HepG2 (cell line): ENCODE data around the gene DLX3. TPM values are rescaled to one million over a fixed set of nuclear protein-coding genes. Genes with fewer than 3 reads are reported as not detected.
"Not testable (repeated sequence)": the region's sequence is repeated elsewhere in the genome, so short reads cannot be mapped to it uniquely, and the experiment has no call there.

ENCODE experiments used
- ATAC-seq: fragments of 200-7000 bp; cut with Tn5 transposase; 3 replicates; pipeline ENCODE4 v1.9.1; 2020; ENCODE audit warnings: mild to moderate bottlenecking, moderate library complexity
- BruUV-seq: library from RNA; stranded (reverse); fragments of 400-500 nt; replicated peaks from 2 replicates; lab custom pipeline; 2021; lab: Mats Ljungman, UMichigan
- CTCF ChIA-PET: fragments of 300-600 bp; formaldehyde crosslinking; extraction: SDS; loops from one replicate; lab custom pipeline; 2021; ENCODE audit warnings: low total read pairs, inconsistent platforms, low intra/inter-chr PET ratio; lab: Yijun Ruan, JAX
- POLR2A ChIA-PET: fragments of 350-600 bp; sonication (Branson Sonifier 250); formaldehyde crosslinking; loops from one replicate; lab custom pipeline; 2020; ENCODE audit warnings: antibody characterized with exemption, inconsistent platforms; lab: Yijun Ruan, JAX
- DNase-seq: peaks from one replicate; pipeline ENCODE4 v3.0.0-alpha.2; 2015; ENCODE audit warnings: low spot score
- FAIRE-seq: peaks from 3 replicates; lab custom pipeline; 2011; peaks lifted over from hg19 to GRCh38; lab: Jason Lieb, UNC
- H2AFZ ChIP-seq: one replicate; pipeline ENCODE4 v1.6.1; 2011; ENCODE audit warnings: low read length, inconsistent platforms
- H3K27ac ChIP-seq: fragments of 300-600 bp; 3 replicates; pipeline ENCODE4 v1.8.0; 2011; ENCODE audit warnings: mixed run types, mild to moderate bottlenecking, mixed read lengths, low read length, inconsistent platforms; ENCODE audit not compliant: insufficient read depth; ENCODE audit errors: extremely low read length
- H3K27me3 ChIP-seq, 2 experiments: fragments of 200-600 bp in 1 of 2; 2 replicates in 1 of 2; 3 replicates in 1 of 2; pipeline versions ENCODE4 v1.6.0 to v1.8.0; 2011; ENCODE audit warnings: low read length in 2 of 2, mild to moderate bottlenecking in 2 of 2, moderate library complexity in 2 of 2, inconsistent platforms in 1 of 2; ENCODE audit not compliant: insufficient read depth in 2 of 2, control insufficient read depth in 1 of 2
- H3K36me3 ChIP-seq, 2 experiments: fragments of 200-600 bp in 1 of 2; replicated peaks in 1 of 2; 2 replicates in 1 of 2; 3 replicates in 1 of 2; pipeline versions ENCODE4 v1.5.1 to v1.8.0; 2011; ENCODE audit warnings: low read length in 2 of 2, inconsistent platforms in 1 of 2; ENCODE audit not compliant: insufficient read depth in 2 of 2, control insufficient read depth in 1 of 2
- H3K4me1 ChIP-seq: 2 replicates; pipeline ENCODE4 v1.5.1; 2012; ENCODE audit warnings: low read length, inconsistent platforms; ENCODE audit not compliant: insufficient read depth
- H3K4me2 ChIP-seq: 2 replicates; pipeline ENCODE4 v1.6.0; 2011; ENCODE audit warnings: low read depth, low read length, inconsistent platforms
- H3K4me3 ChIP-seq, 3 experiments: fragments of 200-600 bp in 1 of 3; sonication (generic), shearing (Covaris generic) in 1 of 3; replicated peaks in 1 of 3; 2 replicates each; pipeline ENCODE4 v1.5.1; 2011 to 2016; ENCODE audit warnings: low read length in 3 of 3, inconsistent platforms in 2 of 3, low read depth in 2 of 3, mild to moderate bottlenecking in 2 of 3, control low read depth in 1 of 3, mixed read lengths in 1 of 3; ENCODE audit not compliant: insufficient read depth in 1 of 3
- H3K79me2 ChIP-seq: one replicate; pipeline ENCODE4 v1.6.1; 2011; ENCODE audit warnings: low read length, inconsistent platforms; ENCODE audit not compliant: insufficient read depth
- H3K9ac ChIP-seq: 2 replicates; pipeline ENCODE4 v1.6.0; 2011; ENCODE audit warnings: mild to moderate bottlenecking, low read depth, low read length, inconsistent platforms; ENCODE audit not compliant: insufficient read depth
- H3K9me3 ChIP-seq: 2 replicates; pipeline ENCODE4 v1.5.1; 2012; ENCODE audit warnings: mild to moderate bottlenecking, low read length
- H4K20me1 ChIP-seq: 2 replicates; pipeline ENCODE4 v1.6.0; 2011; ENCODE audit warnings: inconsistent platforms, mild to moderate bottlenecking, low read length, moderate library complexity; ENCODE audit not compliant: insufficient read depth
- LCORL ChIP-seq, 2 experiments: fragments of 450-650 bp in 1 of 2; sonication (generic) in 1 of 2; formaldehyde crosslinking in 1 of 2; IDR thresholded peaks; 2 replicates each; pipeline versions ENCODE4 v1.5.0 to v1.6.1; 2017 to 2020; ENCODE audit warnings: antibody characterized with exemption in 1 of 2, missing genetic modification reagents in 1 of 2
- MXD4 ChIP-seq: IDR thresholded peaks from 2 replicates; pipeline ENCODE4 v1.6.1; 2016; ENCODE audit warnings: mild to moderate bottlenecking, missing biosample characterization, missing genetic modification reagents
- PHB2 ChIP-seq: fragments of 450-650 bp; IDR thresholded peaks from 2 replicates; pipeline ENCODE4 v1.6.1; 2018; ENCODE audit not compliant: partially characterized antibody
- XBP1 ChIP-seq: sonication (generic); formaldehyde crosslinking; IDR thresholded peaks from 2 replicates; pipeline ENCODE4 v1.5.0; 2020; ENCODE audit warnings: missing genetic modification reagents
- ZNF570 ChIP-seq: sonication (generic); formaldehyde crosslinking; IDR thresholded peaks from 2 replicates; pipeline ENCODE4 v1.4.0; 2020; ENCODE audit warnings: mild to moderate bottlenecking, missing genetic modification reagents, borderline replicate concordance
- WGBS: methylation state at CpG from one replicate; pipeline ENCODE4 v1.1.6; 2017; ENCODE audit warnings: low lambda C conversion rate; 5-methylcytosine and 5-hydroxymethylcytosine counted together
- in situ Hi-C: cut with HindIII; loops from 2 replicates; pipeline ENCODE4 v1.10.0; 2017; ENCODE audit warnings: low pct_unique_long_range_greater_than_20kb; ENCODE audit not compliant: extremely low pct_ligation_motif_present
- intact Hi-C: fragments of 100-400 bp; cut with micrococcal nuclease; formaldehyde crosslinking; loops from one replicate; pipeline ENCODE4 v1.10.0; 2022; ENCODE audit not compliant: unreplicated experiment
- polyA plus RNA-seq, 8 experiments: library from polyadenylated mRNA; depleted of rRNA in 3 of 8; stranded (reverse) in 7 of 8; unstranded in 1 of 8; fragments of >200 nt; fragmentation: Illumina TruSeq in 4 of 8; extraction: Trizol in 4 of 8; gene quantifications; 2 replicates each; pipeline versions ENCODE4 v1.2.1 to v1.2.3, GENCODE V29; 2011 to 2016; ENCODE audit warnings: low read depth in 4 of 8, missing spikeins in 1 of 8, mixed read lengths in 1 of 8; ENCODE audit not compliant: insufficient read depth in 1 of 8
- total RNA-seq, 5 experiments: library from RNA; depleted of rRNA; stranded (reverse); fragments of >200 nt; fragmentation: Illumina TruSeq; extraction: Trizol; gene quantifications; 2 replicates each; pipeline ENCODE4 v1.2.3, GENCODE V29; 2016; ENCODE audit warnings: low read depth in 1 of 5
- TF ChIP-seq, protein P1 (sequence below): sonication (generic); formaldehyde crosslinking; IDR thresholded peaks from 2 replicates; pipeline ENCODE4 v1.4.0; 2020; ENCODE audit warnings: missing genetic modification reagents, borderline replicate concordance

DLX3 gene
- total and polyA plus RNA-seq, 2 of the 13 experiments (the other 11 are each of a cell fraction or from before 2014, with no cell fraction given): 0.03 TPM; not detected in 1

DNA sequence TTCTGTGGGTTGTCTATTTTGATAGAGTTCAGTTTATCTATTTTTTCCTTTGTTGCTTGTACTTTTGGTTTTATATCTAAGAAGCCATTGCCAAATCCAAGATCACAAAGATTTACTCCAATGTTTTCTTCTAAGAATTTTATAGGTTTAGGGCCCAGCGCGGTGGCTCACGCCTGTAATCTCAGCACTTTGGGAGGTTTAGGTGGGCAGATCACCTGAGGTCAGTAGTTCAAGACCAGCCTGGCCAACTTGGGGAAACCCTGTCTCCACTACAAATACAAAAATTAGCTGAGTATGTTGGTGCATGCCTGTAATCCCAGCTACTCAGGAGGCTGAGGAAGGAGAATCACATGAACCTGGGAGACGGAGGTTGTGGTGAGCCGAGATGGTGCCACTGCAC is 47.2 kb upstream of the DLX3 start:
- H3K27me3 ChIP-seq: peaks cover 0 to 15% of the 10 kb centered on the region in 2 experiments; a peak in 2 of 5 replicates
- ATAC-seq (no peak), DNase-seq (no peak), FAIRE-seq (no peak)
- peaks cover 4% of the 10 kb centered on the region for H3K4me1 ChIP-seq
- no peaks in the 10 kb centered on the region for H3K9me3 ChIP-seq
- no peak overlapping the region for H3K27ac ChIP-seq
- CTCF ChIA-PET: interaction anchor here (1.7 kb wide), 1 partner anchor 37 kb away, joined by 4 read pairs; no protein-coding TSS in a partner anchor
- in situ Hi-C loops: no loop called here
- intact Hi-C loops: no loop called here
- no peak overlapping the region for H3K4me3 ChIP-seq
- H2AFZ ChIP-seq: no peak overlapping the region
- H3K36me3 ChIP-seq: no peaks in the 10 kb centered on the region
- POLR2A ChIA-PET: no interaction called here
- no peaks in the 10 kb centered on the region for H4K20me1 ChIP-seq
- no peak overlapping the region for H3K4me2 ChIP-seq
- no peak overlapping the region for H3K9ac ChIP-seq
- TF ChIP-seq MXD4: no peak
- 83% methylated on average over 5 of the region's 5 CpGs for WGBS
- no peaks in the 10 kb centered on the region for H3K79me2 ChIP-seq
- no TSS peak for BruUV-seq

DNA sequence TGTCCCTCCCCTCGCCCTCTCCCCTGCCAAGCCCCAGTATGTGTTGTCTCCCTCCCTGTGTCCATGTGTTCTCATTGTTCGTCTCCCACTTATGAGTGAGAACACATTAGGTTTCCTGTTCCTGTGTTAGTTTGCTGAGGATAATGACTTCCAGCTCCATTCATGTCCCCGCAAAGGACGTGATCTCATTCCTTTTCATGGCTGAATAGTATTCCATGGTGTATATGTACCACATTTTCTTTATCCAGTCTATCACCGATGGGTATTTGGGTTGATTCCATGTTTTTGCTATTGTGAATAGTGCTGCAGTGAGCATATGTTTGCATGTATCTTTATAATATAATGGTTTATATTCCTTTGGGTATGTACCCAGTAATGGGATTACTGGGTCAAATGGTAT is 45.5 kb upstream of the DLX3 start:
- not testable (repeated sequence) for DNase-seq
- H3K4me1 ChIP-seq: peaks cover 21% of the 10 kb centered on the region

DNA sequence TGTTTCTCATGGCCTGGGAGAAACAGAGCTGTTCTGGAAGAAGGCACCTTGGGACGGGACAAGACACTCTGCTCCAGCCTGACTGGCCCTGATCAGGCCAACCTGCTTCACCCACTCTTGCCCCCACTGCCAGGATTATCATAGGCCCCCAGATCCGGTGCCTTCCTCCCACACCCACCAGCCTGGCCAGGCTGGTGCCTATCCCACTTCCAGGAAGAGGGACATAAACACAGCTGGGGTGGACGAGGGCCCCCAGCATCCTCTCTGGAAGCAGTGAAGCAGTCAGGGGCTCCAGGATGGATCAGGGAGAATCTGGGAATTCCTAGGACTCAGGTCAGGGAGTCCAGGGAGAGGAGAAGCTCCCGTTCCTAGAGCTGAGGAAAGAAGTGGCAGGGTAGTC is 44.0 kb upstream of the DLX3 start:
- 13% methylated on average over 4 of the region's 4 CpGs for WGBS
- Histone ChIP-seq H3K27ac (no peak overlapping the region), H3K9me3 (no peaks in the 10 kb centered on the region), H3K27me3 (peaks cover 0 to 9% of the 10 kb centered on the region in 2 experiments; a peak in 3 of 5 replicates), H3K36me3 (no peaks in the 10 kb centered on the region), H3K4me3 (no peak overlapping the region), H3K79me2 (no peaks in the 10 kb centered on the region), H2AFZ (no peak overlapping the region), H3K4me1 (peaks cover 34% of the 10 kb centered on the region), H4K20me1 (no peaks in the 10 kb centered on the region), H3K9ac (no peak overlapping the region), H3K4me2 (no peak overlapping the region)
- BruUV-seq: no TSS peak
- FAIRE-seq: no peak
- intact Hi-C loops (no loop called here), in situ Hi-C loops (no loop called here)
- POLR2A ChIA-PET: no interaction called here
- TF ChIP-seq LCORL (IDR thresholded peaks at IDR 0.05) (no peak), LCORL (CRISPR knock-in tag; IDR thresholded peaks at IDR 0.05) (no peak), PHB2 (no peak), XBP1 (CRISPR knock-in tag) (no peak), ZNF570 (CRISPR knock-in tag) (no peak)
- TF ChIP-seq, protein P1, sequence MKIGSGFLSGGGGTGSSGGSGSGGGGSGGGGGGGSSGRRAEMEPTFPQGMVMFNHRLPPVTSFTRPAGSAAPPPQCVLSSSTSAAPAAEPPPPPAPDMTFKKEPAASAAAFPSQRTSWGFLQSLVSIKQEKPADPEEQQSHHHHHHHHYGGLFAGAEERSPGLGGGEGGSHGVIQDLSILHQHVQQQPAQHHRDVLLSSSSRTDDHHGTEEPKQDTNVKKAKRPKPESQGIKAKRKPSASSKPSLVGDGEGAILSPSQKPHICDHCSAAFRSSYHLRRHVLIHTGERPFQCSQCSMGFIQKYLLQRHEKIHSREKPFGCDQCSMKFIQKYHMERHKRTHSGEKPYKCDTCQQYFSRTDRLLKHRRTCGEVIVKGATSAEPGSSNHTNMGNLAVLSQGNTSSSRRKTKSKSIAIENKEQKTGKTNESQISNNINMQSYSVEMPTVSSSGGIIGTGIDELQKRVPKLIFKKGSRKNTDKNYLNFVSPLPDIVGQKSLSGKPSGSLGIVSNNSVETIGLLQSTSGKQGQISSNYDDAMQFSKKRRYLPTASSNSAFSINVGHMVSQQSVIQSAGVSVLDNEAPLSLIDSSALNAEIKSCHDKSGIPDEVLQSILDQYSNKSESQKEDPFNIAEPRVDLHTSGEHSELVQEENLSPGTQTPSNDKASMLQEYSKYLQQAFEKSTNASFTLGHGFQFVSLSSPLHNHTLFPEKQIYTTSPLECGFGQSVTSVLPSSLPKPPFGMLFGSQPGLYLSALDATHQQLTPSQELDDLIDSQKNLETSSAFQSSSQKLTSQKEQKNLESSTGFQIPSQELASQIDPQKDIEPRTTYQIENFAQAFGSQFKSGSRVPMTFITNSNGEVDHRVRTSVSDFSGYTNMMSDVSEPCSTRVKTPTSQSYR (CRISPR knock-in tag): no peak
- no peak for DNase-seq
- CTCF ChIA-PET: no interaction called here
- ATAC-seq: no peak

More for the DNA sequence above, 45.5 kb upstream of the DLX3 start:
- BruUV-seq, H2AFZ ChIP-seq, H3K36me3 ChIP-seq, H3K79me2 ChIP-seq, ATAC-seq, H3K27me3 ChIP-seq, H3K9ac ChIP-seq, H3K27ac ChIP-seq, H3K4me2 ChIP-seq, H3K4me3 ChIP-seq, FAIRE-seq, H3K9me3 ChIP-seq, POLR2A ChIA-PET, intact Hi-C loops, in situ Hi-C loops, H4K20me1 ChIP-seq: not testable (repeated sequence)
- 69% methylated on average over 5 of the region's 5 CpGs for WGBS
- CTCF ChIA-PET: interaction anchor here (1.7 kb wide), 1 partner anchor 39 kb away, joined by 4 read pairs; no protein-coding TSS in a partner anchor
